K562 (cell line): ENCODE measurements around the gene GTPBP2. TPM values are rescaled to one million over a fixed set of nuclear protein-coding genes. Genes with fewer than 3 reads are reported as not detected.

Source experiments
- ARNT ChIP-seq, 2 experiments: fragments of 450-650 bp; IDR thresholded peaks; 2 replicates each; pipeline ENCODE4 v1.6.1; 2016; ENCODE audit warnings: mild to moderate bottlenecking in 1 of 2
- ERF ChIP-seq: fragments of 450-650 bp; formaldehyde crosslinking; IDR thresholded peaks from 2 replicates; pipeline ENCODE4 v1.4.0; 2020; ENCODE audit warnings: mild to moderate bottlenecking, mixed read lengths
- FOXK2 ChIP-seq, 2 experiments: fragments of 450-650 bp; IDR thresholded peaks in 1 of 2; conservative IDR thresholded peaks in 1 of 2; 2 replicates each; pipeline ENCODE4 v1.6.1; 2016; ENCODE audit warnings: low read depth in 2 of 2, mild to moderate bottlenecking in 1 of 2
- L3MBTL2 ChIP-seq: fragments of 450-650 bp; IDR thresholded peaks from 2 replicates; pipeline ENCODE4 v1.6.1; 2016; ENCODE audit warnings: mild to moderate bottlenecking, moderate library complexity
- NFXL1 ChIP-seq: fragments of 450-650 bp; formaldehyde crosslinking; IDR thresholded peaks from 2 replicates; pipeline ENCODE4 v1.4.0; 2021; ENCODE audit warnings: mild to moderate bottlenecking
- RFX1 ChIP-seq: fragments of 450-650 bp; IDR thresholded peaks from 2 replicates; pipeline ENCODE4 v1.6.1; 2016; ENCODE audit warnings: mild to moderate bottlenecking, moderate library complexity
- SAP30 ChIP-seq: fragments of 200-600 bp; sonication (generic); IDR thresholded peaks from 2 replicates; pipeline ENCODE4 v1.6.1; 2012; ENCODE audit warnings: borderline replicate concordance, low read depth, mild to moderate bottlenecking, moderate library complexity, low read length, control low read depth, inconsistent platforms; ENCODE audit not compliant: insufficient read depth, poor library complexity, severe bottlenecking
- SIN3A ChIP-seq, 2 experiments: fragments of 150-350 bp in 1 of 2; IDR thresholded peaks; 2 replicates each; pipeline ENCODE4 v1.6.1; 2011 to 2016; ENCODE audit warnings: borderline replicate concordance in 2 of 2, low read depth in 2 of 2, low read length in 2 of 2, mild to moderate bottlenecking in 2 of 2, moderate library complexity in 2 of 2; ENCODE audit not compliant: control insufficient read depth in 1 of 2
- THRAP3 ChIP-seq: fragments of 450-650 bp; IDR thresholded peaks from 2 replicates; pipeline ENCODE4 v1.6.1; 2016; ENCODE audit warnings: mild to moderate bottlenecking, inconsistent platforms, borderline replicate concordance
- ZNF311 ChIP-seq: fragments of 250-450 bp; sonication (Bioruptor Pico); IDR thresholded peaks from 2 replicates; pipeline ENCODE4 v1.4.0; 2020; ENCODE audit warnings: mild to moderate bottlenecking, moderate library complexity
- ZNF75A ChIP-seq: fragments of 450-650 bp; formaldehyde crosslinking; IDR thresholded peaks from 2 replicates; pipeline ENCODE4 v1.4.0; 2020; ENCODE audit warnings: mild to moderate bottlenecking
- polyA plus RNA-seq, 8 experiments: library from polyadenylated mRNA; depleted of rRNA in 4 of 8; stranded (reverse) in 5 of 8; unstranded in 3 of 8; fragments of >200 nt; fragmentation: Nextera tagmentation in 2 of 8; fragmentation: Illumina TruSeq in 1 of 8; extraction: Ambion mirVana in 2 of 8; extraction: Trizol in 1 of 8; gene quantifications; 2 replicates each; pipeline versions ENCODE4 v1.2.1 to v1.2.3, GENCODE V29; 2011 to 2014; ENCODE audit warnings: inconsistent platforms in 1 of 8, missing spikeins in 1 of 8
- total RNA-seq, 7 experiments: library from RNA; depleted of rRNA in 6 of 7; stranded (reverse); fragments of >200 nt in 6 of 7; fragmentation: Illumina TruSeq in 2 of 7; extraction: Trizol in 2 of 7; gene quantifications; 2 replicates each; pipeline versions ENCODE4 v1.2.1 to v1.2.3, GENCODE V29; 2011 to 2021; ENCODE audit warnings: low replicate concordance in 1 of 7
- TF ChIP-seq, protein P1 (sequence below): fragments of 450-650 bp; IDR thresholded peaks from 2 replicates; pipeline ENCODE4 v1.6.1; 2017; ENCODE audit warnings: antibody characterized with exemption, mild to moderate bottlenecking
- TF ChIP-seq, protein P2 (sequence below): fragments of 250-450 bp; sonication (Bioruptor Pico); IDR thresholded peaks from 2 replicates; pipeline ENCODE4 v1.5.0; 2021
- TF ChIP-seq, protein P3 (sequence below): fragments of 250-450 bp; sonication (Bioruptor Pico); IDR thresholded peaks from 2 replicates; pipeline ENCODE4 v1.4.0; 2020
- TF ChIP-seq, protein P4 (sequence below): fragments of 250-450 bp; sonication (Bioruptor Pico); IDR thresholded peaks from 2 replicates; pipeline ENCODE4 v1.8.0; 2021; ENCODE audit warnings: moderate library complexity, mild to moderate bottlenecking, inconsistent platforms
- TF ChIP-seq, protein P5 (sequence below): fragments of 250-450 bp; sonication (Bioruptor Pico); IDR thresholded peaks from 2 replicates; pipeline ENCODE4 v1.9.0; 2021; ENCODE audit warnings: mild to moderate bottlenecking

The GTPBP2 gene
- total and polyA plus RNA-seq, 9 of the 15 experiments (the other 6 are each of a cell fraction or from before 2014, with no cell fraction given) = 48.4 to 196 (median 111) TPM

DNA sequence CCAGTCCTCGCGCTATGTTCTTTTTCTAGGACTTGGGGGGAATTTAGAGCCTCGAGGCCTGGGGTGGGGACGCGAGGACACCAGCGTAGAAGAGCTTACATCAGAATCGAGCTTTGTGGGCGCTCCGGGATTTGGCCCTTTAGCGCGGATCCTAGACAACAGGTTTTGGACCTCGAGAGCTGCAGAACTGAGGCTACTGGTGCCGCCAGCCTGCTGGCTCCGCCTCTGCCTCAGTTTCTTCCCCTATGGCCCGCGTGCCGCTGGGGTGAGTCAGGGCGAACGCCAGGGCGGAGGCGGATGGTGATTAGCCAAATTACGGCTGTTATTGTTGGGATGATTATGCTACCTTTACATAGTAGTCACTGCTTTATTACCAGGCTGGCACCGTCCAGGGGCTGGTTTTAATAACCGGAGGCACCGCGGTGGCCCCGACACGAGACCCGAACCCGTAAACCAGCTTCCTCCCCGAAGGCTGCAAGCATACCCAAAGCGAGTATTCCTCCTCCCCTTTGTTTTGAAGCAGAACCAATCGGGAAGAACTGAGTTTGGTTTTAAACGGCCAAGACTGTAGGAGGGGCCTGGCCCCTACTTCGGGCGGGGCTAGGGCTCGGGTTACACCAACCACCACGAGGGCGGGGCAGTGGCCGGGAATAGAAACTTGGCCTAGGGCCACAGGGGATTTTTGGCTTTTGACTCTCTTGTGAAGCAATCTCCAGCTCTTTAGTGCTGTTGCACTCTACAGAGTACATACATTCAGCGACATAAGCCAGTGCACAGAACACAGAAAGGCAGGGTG is 639 bp upstream of the GTPBP2 start (continued):
- TF ChIP-seq, protein P1, sequence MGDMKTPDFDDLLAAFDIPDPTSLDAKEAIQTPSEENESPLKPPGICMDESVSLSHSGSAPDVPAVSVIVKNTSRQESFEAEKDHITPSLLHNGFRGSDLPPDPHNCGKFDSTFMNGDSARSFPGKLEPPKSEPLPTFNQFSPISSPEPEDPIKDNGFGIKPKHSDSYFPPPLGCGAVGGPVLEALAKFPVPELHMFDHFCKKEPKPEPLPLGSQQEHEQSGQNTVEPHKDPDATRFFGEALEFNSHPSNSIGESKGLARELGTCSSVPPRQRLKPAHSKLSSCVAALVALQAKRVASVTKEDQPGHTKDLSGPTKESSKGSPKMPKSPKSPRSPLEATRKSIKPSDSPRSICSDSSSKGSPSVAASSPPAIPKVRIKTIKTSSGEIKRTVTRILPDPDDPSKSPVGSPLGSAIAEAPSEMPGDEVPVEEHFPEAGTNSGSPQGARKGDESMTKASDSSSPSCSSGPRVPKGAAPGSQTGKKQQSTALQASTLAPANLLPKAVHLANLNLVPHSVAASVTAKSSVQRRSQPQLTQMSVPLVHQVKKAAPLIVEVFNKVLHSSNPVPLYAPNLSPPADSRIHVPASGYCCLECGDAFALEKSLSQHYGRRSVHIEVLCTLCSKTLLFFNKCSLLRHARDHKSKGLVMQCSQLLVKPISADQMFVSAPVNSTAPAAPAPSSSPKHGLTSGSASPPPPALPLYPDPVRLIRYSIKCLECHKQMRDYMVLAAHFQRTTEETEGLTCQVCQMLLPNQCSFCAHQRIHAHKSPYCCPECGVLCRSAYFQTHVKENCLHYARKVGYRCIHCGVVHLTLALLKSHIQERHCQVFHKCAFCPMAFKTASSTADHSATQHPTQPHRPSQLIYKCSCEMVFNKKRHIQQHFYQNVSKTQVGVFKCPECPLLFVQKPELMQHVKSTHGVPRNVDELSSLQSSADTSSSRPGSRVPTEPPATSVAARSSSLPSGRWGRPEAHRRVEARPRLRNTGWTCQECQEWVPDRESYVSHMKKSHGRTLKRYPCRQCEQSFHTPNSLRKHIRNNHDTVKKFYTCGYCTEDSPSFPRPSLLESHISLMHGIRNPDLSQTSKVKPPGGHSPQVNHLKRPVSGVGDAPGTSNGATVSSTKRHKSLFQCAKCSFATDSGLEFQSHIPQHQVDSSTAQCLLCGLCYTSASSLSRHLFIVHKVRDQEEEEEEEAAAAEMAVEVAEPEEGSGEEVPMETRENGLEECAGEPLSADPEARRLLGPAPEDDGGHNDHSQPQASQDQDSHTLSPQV = no peak
- TF ChIP-seq, protein P2, sequence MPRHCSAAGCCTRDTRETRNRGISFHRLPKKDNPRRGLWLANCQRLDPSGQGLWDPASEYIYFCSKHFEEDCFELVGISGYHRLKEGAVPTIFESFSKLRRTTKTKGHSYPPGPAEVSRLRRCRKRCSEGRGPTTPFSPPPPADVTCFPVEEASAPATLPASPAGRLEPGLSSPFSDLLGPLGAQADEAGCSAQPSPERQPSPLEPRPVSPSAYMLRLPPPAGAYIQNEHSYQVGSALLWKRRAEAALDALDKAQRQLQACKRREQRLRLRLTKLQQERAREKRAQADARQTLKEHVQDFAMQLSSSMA (CRISPR knock-in tag) = peak; percentile 90; the same call in 1 of the 2 replicates
- peak; percentile 75 to 84 for TF ChIP-seq FOXK2 (conservative IDR thresholded peaks at IDR 0.05 in 1 of 2, IDR thresholded peaks at IDR 0.05 in 1 of 2; ENCODE audit: low read depth in 2 of 2)
- TF ChIP-seq, protein P3, sequence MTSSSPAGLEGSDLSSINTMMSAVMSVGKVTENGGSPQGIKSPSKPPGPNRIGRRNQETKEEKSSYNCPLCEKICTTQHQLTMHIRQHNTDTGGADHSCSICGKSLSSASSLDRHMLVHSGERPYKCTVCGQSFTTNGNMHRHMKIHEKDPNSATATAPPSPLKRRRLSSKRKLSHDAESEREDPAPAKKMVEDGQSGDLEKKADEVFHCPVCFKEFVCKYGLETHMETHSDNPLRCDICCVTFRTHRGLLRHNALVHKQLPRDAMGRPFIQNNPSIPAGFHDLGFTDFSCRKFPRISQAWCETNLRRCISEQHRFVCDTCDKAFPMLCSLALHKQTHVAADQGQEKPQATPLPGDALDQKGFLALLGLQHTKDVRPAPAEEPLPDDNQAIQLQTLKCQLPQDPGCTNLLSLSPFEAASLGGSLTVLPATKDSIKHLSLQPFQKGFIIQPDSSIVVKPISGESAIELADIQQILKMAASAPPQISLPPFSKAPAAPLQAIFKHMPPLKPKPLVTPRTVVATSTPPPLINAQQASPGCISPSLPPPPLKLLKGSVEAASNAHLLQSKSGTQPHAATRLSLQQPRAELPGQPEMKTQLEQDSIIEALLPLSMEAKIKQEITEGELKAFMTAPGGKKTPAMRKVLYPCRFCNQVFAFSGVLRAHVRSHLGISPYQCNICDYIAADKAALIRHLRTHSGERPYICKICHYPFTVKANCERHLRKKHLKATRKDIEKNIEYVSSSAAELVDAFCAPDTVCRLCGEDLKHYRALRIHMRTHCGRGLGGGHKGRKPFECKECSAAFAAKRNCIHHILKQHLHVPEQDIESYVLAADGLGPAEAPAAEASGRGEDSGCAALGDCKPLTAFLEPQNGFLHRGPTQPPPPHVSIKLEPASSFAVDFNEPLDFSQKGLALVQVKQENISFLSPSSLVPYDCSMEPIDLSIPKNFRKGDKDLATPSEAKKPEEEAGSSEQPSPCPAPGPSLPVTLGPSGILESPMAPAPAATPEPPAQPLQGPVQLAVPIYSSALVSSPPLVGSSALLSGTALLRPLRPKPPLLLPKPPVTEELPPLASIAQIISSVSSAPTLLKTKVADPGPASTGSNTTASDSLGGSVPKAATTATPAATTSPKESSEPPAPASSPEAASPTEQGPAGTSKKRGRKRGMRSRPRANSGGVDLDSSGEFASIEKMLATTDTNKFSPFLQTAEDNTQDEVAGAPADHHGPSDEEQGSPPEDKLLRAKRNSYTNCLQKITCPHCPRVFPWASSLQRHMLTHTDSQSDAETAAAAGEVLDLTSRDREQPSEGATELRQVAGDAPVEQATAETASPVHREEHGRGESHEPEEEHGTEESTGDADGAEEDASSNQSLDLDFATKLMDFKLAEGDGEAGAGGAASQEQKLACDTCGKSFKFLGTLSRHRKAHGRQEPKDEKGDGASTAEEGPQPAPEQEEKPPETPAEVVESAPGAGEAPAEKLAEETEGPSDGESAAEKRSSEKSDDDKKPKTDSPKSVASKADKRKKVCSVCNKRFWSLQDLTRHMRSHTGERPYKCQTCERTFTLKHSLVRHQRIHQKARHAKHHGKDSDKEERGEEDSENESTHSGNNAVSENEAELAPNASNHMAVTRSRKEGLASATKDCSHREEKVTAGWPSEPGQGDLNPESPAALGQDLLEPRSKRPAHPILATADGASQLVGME (CRISPR knock-in tag) = no peak
- no peak for TF ChIP-seq RFX1
- TF ChIP-seq THRAP3 = no peak
- no peak for TF ChIP-seq ZNF311 (CRISPR knock-in tag)
- TF ChIP-seq NFXL1 = 0 out of 2 replicates have a peak, but pooled peaks have one; percentile 11
- peak in 1 of 2 experiments; percentile 29; a peak in 1 of 4 replicates for TF ChIP-seq SIN3A (IDR thresholded peaks at IDR 0.05; ENCODE audit: borderline replicate concordance in 2 of 2, control insufficient read depth in 1 of 2, low read depth in 2 of 2, low read length in 2 of 2)
- TF ChIP-seq L3MBTL2 = peak; percentile 93
- TF ChIP-seq ERF = peak; percentile 89
- TF ChIP-seq, protein P4, sequence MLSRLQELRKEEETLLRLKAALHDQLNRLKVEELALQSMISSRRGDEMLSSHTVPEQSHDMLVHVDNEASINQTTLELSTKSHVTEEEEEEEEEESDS = no peak
- TF ChIP-seq ARNT (IDR thresholded peaks at IDR 0.05) = peak in 1 of 2 experiments; percentile 70
- peak; percentile 20 for TF ChIP-seq SAP30
- TF ChIP-seq ZNF75A = peak; percentile 23; the same call in 1 of the 2 replicates
- TF ChIP-seq, protein P5, sequence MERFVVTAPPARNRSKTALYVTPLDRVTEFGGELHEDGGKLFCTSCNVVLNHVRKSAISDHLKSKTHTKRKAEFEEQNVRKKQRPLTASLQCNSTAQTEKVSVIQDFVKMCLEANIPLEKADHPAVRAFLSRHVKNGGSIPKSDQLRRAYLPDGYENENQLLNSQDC = no peak
